Osteocyte (in vitro differentiated cells): ENCODE results near the gene UGCG. TPM values are rescaled to one million over a fixed set of nuclear protein-coding genes. Genes with fewer than 3 reads are reported as not detected.

Source experiments
- DNase-seq: peaks from one replicate; pipeline ENCODE4 v3.0.0; 2021; ENCODE audit warnings: mixed read lengths; ENCODE audit not compliant: unreplicated experiment; ENCODE audit errors: extremely low spot score
- H3K27ac Mint-ChIP-seq: one replicate; pipeline ENCODE4 v1.8.0; 2021; ENCODE audit warnings: mild to moderate bottlenecking, mixed read lengths; ENCODE audit not compliant: unreplicated experiment
- H3K27me3 Mint-ChIP-seq: one replicate; pipeline ENCODE4 v1.8.0; 2021; ENCODE audit warnings: mixed read lengths; ENCODE audit not compliant: unreplicated experiment
- H3K36me3 Mint-ChIP-seq: one replicate; pipeline ENCODE4 v1.8.0; 2021; ENCODE audit warnings: mixed read lengths; ENCODE audit not compliant: unreplicated experiment
- H3K4me1 Mint-ChIP-seq: one replicate; pipeline ENCODE4 v1.8.0; 2021; ENCODE audit warnings: mixed read lengths; ENCODE audit not compliant: unreplicated experiment
- H3K4me3 Mint-ChIP-seq: one replicate; pipeline ENCODE4 v1.8.0; 2021; ENCODE audit warnings: mild to moderate bottlenecking, moderate library complexity, mixed read lengths; ENCODE audit not compliant: unreplicated experiment
- H3K9me3 Mint-ChIP-seq: one replicate; pipeline ENCODE4 v1.8.0; 2021; ENCODE audit warnings: mixed read lengths; ENCODE audit not compliant: unreplicated experiment
- CTCF ChIP-seq: fragments of 200-600 bp; sonication (generic); IDR thresholded peaks from 2 replicates; pipeline ENCODE4 v1.5.0; 2021; ENCODE audit warnings: antibody characterized with exemption, mild to moderate bottlenecking, moderate library complexity
- total RNA-seq: library from RNA; stranded (reverse); gene quantifications from 2 replicates; pipeline ENCODE4 v1.2.1, GENCODE V29; 2021

UGCG gene
- total RNA-seq, 1 donor from 2014 or later: 79.2 TPM

- no peak for TF ChIP-seq CTCF
- Mint-ChIP-seq H3K4me1 (peaks cover 46% of the 10 kb centered on the region), H3K36me3 (peaks cover 34% of the 10 kb centered on the region), H3K4me3 (no peak overlapping the region), H3K9me3 (no peaks in the 10 kb centered on the region), H3K27ac (peak overlapping the region; percentile 27), H3K27me3 (no peaks in the 10 kb centered on the region)
- no peak for DNase-seq
Measured at GRCh38 chr9:111919875-111920274, 23.3 kb downstream of the UGCG start.

GRCh38 chr9:111920531-111920930 lies 23.9 kb downstream of the UGCG start:
- no peak for TF ChIP-seq CTCF
- H3K27ac Mint-ChIP-seq: no peak overlapping the region
- H3K4me3 Mint-ChIP-seq: no peak overlapping the region
- no peaks in the 10 kb centered on the region for H3K9me3 Mint-ChIP-seq
- H3K36me3 Mint-ChIP-seq: peaks cover 30% of the 10 kb centered on the region
- peaks cover 46% of the 10 kb centered on the region for H3K4me1 Mint-ChIP-seq
- H3K27me3 Mint-ChIP-seq: no peaks in the 10 kb centered on the region
- DNase-seq: no peak

- H3K4me1 Mint-ChIP-seq: peaks cover 52% of the 10 kb centered on the region
- no peak for DNase-seq
- peaks cover 27% of the 10 kb centered on the region for H3K36me3 Mint-ChIP-seq
- H3K27ac Mint-ChIP-seq: peak overlapping the region; percentile 69
- TF ChIP-seq CTCF: no peak
- no peaks in the 10 kb centered on the region for H3K9me3 Mint-ChIP-seq
- H3K4me3 Mint-ChIP-seq: no peak overlapping the region
- no peaks in the 10 kb centered on the region for H3K27me3 Mint-ChIP-seq
Measured at GRCh38 chr9:111922324-111923013, 25.9 kb downstream of the UGCG start.

- TF ChIP-seq CTCF: no peak
- no peak for DNase-seq
- Mint-ChIP-seq H3K9me3 (no peaks in the 10 kb centered on the region), H3K4me3 (no peak overlapping the region), H3K27me3 (no peaks in the 10 kb centered on the region), H3K36me3 (peaks cover 31% of the 10 kb centered on the region), H3K4me1 (peaks cover 56% of the 10 kb centered on the region), H3K27ac (no peak overlapping the region)
Measured at GRCh38 chr9:111924281-111924680, 27.7 kb downstream of the UGCG start.

GRCh38 chr9:111925017-111925770 lies 28.6 kb downstream of the UGCG start:
- Mint-ChIP-seq H3K4me1 (peaks cover 53% of the 10 kb centered on the region), H3K9me3 (no peaks in the 10 kb centered on the region), H3K4me3 (no peak overlapping the region), H3K27me3 (no peaks in the 10 kb centered on the region), H3K27ac (peak overlapping the region; percentile 54), H3K36me3 (peaks cover 28% of the 10 kb centered on the region)
- TF ChIP-seq CTCF: no peak
- DNase-seq: no peak
